Posterior cingulate gyrus (tissue), 11 donors: Measurements from ENCODE around the gene PMM2.
A peak's percentile ranks its signal among the peaks of the same experiment; 100 is the strongest.
"Not testable (repeated sequence)": the region's sequence is repeated elsewhere in the genome, so short reads cannot be mapped to it uniquely, and the experiment has no call there.

Experiments
- DNase-seq, 10 donors: peaks; one replicate each; pipeline versions ENCODE4 v3.0.0 to v3.0.0-alpha.2; 2020 to 2021; ENCODE audit warnings: mixed read lengths in 3 of 10
- intact Hi-C: fragments of 100-400 bp; cut with DNase I; formaldehyde crosslinking; loops from one replicate; pipeline ENCODE4 v1.15.1; 2023

The PMM2 gene

GRCh38 chr16:8814095-8814806 lies 16.6 kb downstream of the PMM2 start:
- intact Hi-C loops = no loop called here
- no peak for DNase-seq

- intact Hi-C loops = no loop called here
- DNase-seq = no peak
These were observed 19.5 kb downstream of the PMM2 start for GRCh38 chr16:8816967-8817655.

GRCh38 chr16:8818504-8819270 lies 21.0 kb downstream of the PMM2 start:
- intact Hi-C loops = no loop called here
- peak in 2 of 10 donors; percentile 3 to 81 for DNase-seq

- DNase-seq = no peak
- intact Hi-C loops = no loop called here
These were observed 21.9 kb downstream of the PMM2 start for GRCh38 chr16:8819411-8820034.

- DNase-seq = no peak
- intact Hi-C loops = no loop called here
These were observed 24.8 kb downstream of the PMM2 start for GRCh38 chr16:8822403-8822802.

GRCh38 chr16:8826278-8826879 lies 28.7 kb downstream of the PMM2 start:
- no peak for DNase-seq
- intact Hi-C loops = no loop called here

GRCh38 chr16:8828541-8829165 lies 31.0 kb downstream of the PMM2 start:
- intact Hi-C loops = no loop called here
- DNase-seq = no peak

GRCh38 chr16:8831450-8831849 lies 33.8 kb downstream of the PMM2 start:
- DNase-seq = no peak

GRCh38 chr16:8831871-8832716 lies 34.5 kb downstream of the PMM2 start:
- intact Hi-C loops = no loop called here
- DNase-seq = no peak

More at GRCh38 chr16:8831450-8831849, 33.8 kb downstream of the PMM2 start:
- intact Hi-C loops = no loop called here

- DNase-seq = no peak
- intact Hi-C loops = no loop called here
These were observed 35.1 kb downstream of the PMM2 start for GRCh38 chr16:8832717-8833105.

GRCh38 chr16:8836797-8837196 lies 39.2 kb downstream of the PMM2 start:
- DNase-seq, intact Hi-C loops: not testable (repeated sequence)

GRCh38 chr16:8837594-8837993 lies 40.0 kb downstream of the PMM2 start:
- DNase-seq, intact Hi-C loops: not testable (repeated sequence)

- DNase-seq, intact Hi-C loops: not testable (repeated sequence)
These were observed 44.4 kb downstream of the PMM2 start for GRCh38 chr16:8842016-8842415.

GRCh38 chr16:8843296-8843695 lies 45.7 kb downstream of the PMM2 start:
- DNase-seq, intact Hi-C loops: not testable (repeated sequence)

- intact Hi-C loops = no loop called here
- peak in 2 of 10 donors; percentile 26 to 71 for DNase-seq
These were observed 48.2 kb downstream of the PMM2 start for GRCh38 chr16:8845699-8846298.

GRCh38 chr16:8846401-8846932 lies 48.8 kb downstream of the PMM2 start:
- DNase-seq = peak in 2 of 10 donors; percentile 36 to 56
- intact Hi-C loops = no loop called here

- intact Hi-C loops = no loop called here
- peak in 2 of 10 donors; percentile 37 to 39 for DNase-seq
These were observed 49.5 kb downstream of the PMM2 start for GRCh38 chr16:8847145-8847544.

GRCh38 chr16:8847623-8848022 lies 50.0 kb downstream of the PMM2 start:
- peak in 3 of 10 donors; percentile 55 to 75 (median 66) for DNase-seq
- intact Hi-C loops = no loop called here
